NCI-H2227 (cell line): ENCODE measurements around the gene CST7.
"Not testable (repeated sequence)": the region's sequence is repeated elsewhere in the genome, so short reads cannot be mapped to it uniquely, and the experiment has no call there.

Experiments
- DNase-seq: peaks from one replicate; lab custom pipeline; 2025; ENCODE audit not compliant: unreplicated experiment; lab: John Stamatoyannopoulos, UW

Gene CST7

DNA sequence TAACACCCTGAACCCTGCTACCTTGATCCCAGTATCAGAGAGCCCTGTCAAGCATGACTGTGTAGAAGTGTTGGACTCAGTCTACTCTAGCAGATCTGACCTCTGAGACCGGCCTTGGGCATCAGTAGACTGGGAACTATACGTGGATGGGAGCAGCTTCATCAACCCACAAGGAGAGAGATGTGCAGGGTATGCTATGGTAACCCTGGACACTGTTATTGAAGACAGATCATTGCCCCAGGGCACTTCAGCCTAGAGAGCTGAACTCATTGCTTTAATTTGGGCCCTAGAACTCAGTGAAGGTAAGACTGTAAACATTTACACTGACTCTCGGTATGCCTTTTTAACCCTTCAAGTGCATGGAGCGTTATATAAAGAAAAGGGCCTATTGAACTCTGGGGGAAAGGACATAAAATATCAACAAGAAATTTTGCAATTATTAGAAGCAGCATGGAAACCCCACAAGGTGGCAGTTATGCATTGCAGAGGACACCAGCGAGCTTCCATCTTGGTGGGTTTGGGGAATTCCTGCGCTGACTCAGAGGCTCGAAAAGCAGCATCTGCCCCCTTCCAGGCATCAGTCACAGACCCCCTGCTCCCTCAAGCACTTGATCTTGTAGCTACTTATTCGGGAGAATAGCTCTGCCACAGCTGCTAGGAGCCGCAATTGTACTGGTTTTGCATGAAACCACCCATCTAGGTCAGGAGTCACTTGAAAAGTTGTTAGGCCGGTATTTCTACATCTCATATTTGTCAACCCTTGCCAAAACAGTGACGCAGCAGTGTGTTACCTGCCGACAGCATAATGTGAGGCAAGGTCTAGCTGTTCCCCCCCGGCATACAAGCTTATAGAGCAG, 19.0 kb upstream of the CST7 start:
- DNase-seq = not testable (repeated sequence)

DNA sequence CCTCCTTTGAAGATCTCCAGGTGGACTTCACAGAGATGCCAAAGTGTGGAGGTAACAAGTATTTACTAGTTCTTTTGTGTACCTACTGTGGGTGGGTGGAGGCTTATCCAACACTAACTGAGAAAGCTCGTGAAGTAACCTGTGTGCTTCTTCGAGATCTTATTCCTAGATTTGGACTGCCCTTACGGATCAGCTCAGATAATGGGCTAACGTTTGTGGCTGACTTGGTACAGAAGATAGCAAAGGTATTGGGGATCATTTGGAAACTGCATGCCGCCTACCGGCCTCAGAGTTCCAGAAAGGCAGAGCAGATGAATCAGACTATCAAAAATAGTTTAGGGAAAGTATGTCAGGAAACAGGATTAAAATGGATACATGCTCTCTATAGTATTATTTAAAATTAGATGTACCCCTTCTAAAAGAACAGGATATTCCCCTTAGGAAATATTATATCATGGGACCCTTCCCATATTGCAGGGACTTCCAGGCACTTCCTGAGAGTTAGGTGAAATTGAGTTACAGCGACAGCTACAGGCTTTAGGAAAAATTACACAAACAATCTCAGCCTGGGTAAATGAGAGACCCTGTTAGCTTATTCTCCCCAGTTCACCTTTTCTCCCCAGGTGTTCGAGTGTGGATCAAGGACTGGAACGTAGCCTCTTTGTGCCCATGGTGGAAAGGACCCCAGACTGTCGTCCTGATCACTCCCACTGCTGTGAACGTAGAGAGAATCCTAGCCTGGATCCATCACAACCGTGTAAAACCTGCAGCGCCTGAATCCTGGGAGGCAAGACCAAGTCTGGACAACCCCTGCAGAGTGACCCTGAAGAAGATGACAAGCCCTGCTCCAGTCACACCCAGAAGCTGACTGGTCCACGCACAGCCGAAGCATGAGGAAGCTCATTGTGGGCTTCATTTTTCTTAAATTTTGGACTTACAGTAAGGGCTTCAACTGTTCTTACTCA, 18.1 kb upstream of the CST7 start:
- not testable (repeated sequence) for DNase-seq

DNA sequence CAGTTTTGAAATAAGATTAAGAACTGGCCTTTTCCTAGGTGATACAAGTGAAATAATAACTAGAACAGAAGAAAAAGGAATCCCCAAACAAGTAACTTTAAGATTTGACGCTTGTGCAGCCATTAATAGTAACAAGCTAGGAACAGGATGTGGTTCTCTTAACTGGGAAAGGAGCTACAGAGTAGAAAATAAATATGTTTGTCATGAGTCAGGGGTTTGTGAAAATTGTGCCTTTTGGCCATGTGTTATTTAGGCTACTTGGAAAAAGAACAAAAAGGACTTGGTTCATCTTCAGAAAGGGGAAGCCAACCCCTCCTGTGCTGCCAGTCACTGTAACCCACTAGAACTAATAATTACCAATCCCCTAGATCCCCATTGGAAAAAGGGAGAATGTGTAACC, 17.2 kb upstream of the CST7 start:
- not testable (repeated sequence) for DNase-seq

DNA sequence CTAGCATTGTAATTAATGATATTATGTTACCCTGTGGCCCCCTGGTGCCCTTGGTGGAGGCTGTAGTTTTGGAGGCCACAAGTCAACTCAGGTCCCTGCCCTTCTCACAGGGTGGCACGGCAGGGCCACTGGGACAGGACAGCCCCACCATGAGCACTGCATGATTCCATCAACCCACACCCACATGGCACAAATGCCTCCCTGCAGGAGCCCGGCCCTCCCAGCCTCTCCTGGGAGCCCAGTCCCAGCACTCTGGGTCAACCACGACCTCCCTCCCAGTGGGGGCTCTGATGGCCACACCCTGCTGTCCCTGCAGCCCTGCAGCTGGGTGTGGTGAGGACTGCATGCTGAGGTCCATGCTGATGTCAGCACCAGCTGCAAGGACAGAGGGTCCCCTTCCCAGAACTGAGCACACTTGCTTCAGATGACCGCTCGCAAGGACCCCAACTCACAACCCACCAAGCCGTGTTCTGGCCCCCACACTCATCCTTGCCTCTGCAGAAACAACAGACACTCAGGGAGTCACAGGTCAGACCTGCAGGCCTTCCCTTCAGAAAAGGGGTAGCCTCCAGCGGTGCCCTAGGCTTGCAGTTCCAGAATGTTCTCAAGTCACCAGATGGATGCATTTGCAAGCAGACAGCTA, 15.7 kb upstream of the CST7 start:
- no peak for DNase-seq

DNA sequence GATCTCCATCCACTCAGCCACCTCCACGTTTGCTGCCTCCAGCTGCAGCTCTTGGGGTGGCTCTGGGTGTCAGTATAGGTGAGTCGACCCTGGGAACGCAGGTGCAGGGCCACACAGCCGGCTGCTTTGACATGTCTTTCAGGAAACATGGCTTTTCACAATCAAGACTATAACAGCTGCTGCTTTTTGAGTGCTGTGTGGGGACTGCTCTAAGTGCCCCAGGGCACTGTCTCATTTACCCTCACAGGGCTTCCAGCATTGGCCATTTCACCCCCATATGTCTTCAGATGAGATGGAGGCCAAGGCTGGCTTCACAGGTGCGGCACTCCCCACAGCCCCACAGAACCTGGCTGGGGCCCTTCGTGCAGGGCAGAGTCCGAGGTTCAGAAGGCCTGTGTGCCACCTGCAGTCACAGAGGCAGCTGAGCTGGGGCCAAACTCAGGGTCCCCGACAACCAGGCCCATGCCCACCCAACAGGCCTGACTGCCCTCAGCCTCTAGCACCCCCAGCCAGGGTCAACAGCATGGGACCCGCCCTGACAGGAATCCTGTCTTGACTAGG, 14.9 kb upstream of the CST7 start:
- no peak for DNase-seq

DNA sequence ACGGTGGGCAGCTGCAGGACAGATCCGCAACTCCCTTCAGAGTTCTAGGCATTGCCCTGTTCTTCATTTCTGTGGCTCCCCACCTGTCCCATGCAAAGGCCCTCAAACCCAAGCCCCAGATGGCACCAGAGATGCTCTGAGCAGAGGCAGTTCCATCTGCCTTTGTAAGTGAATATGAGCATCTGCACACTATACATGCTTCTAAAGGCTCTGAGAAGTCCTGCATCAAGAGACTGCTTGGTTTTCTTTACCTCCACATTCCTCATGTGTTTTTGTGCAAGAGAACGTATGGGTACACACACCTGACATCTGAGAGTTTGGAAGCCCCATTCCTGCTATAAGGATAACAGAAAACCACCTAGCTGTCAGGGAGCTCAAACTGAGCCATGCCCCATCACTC, 14.4 kb upstream of the CST7 start:
- no peak for DNase-seq

DNA sequence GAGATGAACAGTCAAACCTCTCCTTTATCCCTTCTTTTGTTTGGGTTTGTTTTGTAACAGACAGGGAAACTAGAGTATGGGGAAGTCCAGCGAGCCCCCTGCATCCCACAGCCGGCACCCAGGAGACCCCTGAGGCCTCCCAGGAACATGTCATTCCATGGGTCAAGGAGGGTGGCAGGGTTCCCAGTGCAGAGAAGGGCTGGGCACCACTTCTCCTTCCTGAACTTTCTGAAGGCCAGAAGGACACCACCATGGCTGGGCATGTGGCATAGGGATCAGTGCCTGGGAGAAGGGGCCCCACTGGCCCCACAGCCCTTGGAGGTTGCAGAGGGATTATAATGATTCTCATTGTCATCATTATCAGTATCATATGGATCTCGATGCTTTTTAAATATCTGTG, 13.9 kb upstream of the CST7 start:
- no peak for DNase-seq

DNA sequence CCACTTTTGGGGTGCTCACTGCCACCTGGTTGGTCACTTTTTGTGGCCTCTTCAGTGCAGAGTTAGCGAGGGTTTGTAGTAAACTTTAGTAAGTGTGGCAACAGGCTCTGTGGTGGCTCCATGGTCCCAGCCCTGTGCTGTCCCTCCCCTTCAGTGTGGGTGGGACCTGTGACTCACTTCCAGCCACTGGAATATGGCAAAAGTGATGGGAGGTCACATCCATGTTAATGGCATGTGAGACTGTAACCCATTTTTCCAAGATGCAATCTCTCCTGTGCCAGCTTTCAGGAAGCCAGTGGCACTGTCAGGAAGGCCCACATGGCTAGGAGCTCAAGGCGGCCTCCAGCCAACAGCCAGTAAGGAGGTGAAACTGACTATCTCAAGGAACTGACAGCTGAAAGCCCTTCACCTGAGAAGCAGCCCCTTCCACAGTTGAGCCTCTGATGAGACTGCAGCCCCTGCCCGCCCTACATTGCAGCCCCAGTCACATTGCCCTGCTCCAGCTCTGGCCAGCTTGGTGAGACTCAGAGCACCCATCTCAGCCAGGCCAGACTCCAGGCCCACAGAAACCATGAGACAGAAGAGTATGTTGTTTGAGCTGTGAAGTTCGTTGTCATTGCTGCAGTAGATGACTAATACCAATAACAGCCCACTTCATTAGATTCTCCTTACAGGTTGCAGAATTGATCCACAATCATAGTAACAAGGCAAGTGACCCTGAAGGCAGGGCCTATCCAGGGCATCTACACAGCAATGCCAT, 13.1 kb upstream of the CST7 start:
- DNase-seq = no peak

DNA sequence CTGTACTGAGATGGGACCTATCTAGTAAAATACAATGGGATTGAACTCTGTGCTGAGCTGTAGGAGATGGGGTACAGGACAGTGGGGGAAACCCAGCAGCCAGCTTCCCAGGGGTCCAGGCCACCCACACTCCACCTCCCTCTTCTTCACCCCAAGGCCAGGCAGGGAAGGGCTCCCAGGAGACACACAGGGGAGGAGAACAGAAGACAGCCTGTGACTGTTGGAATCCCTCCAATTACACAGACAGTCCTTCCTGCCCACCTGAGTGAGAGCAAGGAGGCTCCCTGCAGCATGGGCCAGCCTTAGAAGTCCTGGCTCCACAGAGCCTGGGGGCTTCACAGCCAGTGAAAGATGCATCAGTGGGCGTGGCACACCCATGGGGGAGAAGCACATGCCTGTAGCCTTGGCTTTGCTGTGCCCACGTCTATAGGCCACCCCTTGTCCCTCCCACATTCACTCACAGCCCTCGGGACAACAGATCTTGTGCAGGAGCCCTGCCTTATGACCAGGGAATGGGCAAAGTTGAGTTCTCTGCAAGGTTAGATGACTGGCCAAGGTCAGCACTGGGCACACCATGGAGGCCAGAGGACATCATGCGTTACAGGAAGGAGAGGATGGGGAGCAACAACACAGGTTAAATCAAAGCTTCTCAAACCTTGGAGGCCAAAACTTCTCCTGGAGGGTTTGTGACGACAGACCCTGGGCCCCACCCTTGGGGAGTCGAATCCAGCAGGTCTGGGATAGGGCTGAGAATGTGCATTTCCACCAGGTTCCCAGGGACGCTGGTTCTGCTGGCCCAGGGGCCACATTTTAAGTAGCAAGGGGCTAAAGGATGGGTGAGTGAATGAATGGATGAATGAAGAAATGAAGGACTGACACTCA, 12.3 kb upstream of the CST7 start:
- no peak for DNase-seq

DNA sequence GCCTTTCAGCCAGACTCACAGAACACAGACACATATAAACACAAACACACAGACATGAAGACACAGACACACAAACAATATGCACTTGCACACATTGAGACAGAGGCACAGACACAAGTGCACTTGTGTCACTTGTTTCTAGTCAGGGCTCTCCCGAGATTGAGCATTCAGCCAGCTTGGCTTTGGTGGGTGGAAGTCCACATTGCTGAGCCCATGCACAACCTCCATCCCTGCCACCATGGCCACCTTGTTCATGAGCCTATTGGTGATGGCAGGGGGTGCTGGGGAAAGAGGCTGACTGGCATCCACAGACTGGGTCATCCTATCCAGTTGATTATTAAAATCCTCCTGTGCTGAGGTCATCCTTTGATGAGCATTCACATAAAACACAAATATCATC, 11.5 kb upstream of the CST7 start:
- DNase-seq = no peak

DNA sequence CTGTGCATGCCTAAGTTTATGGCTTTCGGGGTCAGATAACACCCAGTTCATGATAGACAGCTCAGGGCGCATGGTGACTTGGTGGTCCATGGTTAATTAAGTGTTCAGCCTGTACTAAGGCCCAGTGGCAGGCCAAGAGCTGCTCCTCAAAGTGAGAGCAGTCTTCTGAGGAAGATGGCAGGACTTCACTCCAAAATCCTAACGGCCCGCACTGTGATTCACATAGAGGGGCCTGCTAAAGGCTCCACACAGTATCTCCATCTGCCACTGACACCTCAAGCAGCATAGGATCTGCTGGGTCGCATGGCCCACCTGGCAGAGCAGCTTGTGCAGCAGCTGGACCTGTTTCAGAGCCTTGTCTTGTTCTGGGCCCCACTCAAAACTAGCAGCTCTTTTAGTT, 10.6 kb upstream of the CST7 start:
- DNase-seq = no peak

DNA sequence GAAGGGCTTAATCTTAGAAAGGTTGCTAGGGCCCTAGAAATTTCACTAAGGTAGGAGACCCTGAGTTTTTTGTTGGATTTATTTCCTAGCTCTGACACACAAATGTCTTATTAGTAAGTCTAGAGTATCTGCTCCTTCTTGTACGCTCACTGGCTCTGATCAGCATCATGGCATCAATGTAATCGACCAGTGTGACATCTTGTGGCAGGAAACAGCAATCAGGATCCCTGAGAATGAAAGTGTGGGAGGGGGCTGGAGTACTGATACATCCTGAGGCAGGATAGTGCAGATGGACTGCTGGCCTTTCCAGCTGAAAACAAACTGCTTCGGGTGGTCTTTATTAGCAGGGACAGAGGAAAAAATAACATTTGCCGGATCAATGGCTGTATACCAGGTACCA, 10.0 kb upstream of the CST7 start:
- DNase-seq = no peak

DNA sequence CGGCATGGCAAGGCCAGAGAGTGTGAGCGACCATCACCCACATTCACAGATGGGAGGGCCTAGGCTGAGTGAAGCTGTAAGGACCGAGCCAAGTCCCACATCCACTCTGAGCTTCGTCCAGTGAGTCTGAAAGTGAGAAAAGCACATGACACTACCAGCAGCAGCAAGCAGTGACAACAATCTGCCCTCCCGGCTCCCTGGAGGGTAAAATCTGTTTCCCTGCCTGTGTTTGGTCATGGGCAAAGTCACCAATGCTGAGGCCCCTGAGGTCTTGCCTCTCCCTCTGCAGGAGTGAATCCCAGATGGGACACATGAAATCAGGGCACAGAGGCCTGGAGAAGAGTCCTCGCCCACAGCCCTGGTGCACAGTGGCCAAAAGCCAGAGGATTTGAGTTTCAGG, 6.4 kb upstream of the CST7 start:
- no peak for DNase-seq

DNA sequence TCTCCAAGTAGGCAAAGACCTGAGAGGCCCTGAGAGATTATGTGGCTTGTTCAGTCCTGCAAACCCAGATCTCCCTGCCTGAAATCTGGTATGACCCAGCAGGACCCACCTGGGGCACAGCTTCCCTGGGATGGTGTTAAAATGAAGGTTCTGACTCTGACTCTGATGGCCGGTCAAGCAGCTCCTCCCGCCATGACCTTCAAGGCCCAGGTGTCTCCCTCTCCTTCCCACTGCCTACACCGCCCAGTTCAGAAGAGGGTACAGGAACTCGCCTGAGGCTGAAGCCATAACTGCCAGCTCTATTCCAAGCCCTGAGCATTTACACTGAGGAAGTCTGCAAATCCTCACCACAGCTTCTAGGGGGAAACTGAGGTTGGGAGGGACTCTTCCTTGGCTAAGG, 5.9 kb upstream of the CST7 start:
- no peak for DNase-seq

DNA sequence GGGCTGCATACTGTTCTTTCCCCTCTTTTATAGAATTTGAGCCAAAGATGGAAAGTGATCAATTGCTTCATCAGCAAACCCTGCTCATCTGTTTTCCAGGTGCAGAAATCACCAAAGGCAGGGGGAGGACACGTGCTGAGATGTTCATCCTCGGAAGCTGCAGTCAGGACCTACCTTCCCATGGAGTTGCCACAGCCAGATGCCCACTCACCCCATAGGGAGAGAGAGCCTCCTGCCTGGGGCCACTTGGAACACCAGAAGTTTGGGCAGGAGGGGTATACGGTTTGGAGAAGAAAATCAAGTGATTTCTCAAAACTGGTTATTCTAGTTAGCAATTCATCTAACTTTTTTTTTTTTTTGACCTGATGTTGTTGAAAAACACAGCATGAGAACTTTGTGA, 5.3 kb upstream of the CST7 start:
- no peak for DNase-seq

DNA sequence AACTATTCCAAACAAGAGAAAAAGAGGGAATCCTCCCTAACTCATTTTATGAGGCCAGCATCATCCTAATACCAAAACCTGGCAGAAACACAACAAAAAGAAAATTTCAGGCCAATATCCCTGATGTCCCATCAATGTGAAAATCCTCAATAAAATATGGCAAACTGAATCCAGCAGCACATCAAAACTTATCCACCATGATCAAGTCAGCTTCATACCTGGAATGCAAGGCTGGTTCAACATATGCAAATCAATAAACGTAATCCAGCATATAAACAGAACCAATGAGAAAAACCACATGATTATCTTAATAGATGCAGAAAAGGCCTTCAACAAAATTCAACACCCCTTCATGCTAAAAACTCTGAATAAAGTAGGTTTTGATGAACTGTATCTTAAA, 2.7 kb upstream of the CST7 start:
- not testable (repeated sequence) for DNase-seq

DNA sequence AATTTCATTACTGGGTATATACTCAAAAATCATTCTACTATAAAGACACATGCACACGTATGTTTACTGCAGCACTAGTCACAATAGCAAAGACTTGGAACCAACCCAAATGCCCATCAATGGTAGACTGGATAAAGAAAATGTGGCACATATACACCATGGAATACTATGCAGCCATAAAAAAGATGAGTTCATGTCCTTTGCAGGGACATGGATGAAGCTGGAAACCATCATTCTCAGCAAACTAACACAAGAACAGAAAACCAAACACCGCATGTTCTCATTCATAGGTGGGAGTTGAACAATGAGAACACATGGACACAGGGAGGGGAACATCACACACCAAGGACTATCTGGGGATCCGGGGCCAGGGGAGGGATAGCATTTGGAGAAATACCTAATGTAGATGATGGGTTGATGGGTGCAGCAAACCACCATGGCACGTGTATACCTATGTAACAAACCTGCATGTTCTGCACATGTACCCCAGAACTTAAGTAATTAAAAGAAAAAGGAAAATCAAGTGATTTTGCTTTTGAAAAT, 602 bp upstream of the CST7 start:
- DNase-seq = not testable (repeated sequence)

DNA sequence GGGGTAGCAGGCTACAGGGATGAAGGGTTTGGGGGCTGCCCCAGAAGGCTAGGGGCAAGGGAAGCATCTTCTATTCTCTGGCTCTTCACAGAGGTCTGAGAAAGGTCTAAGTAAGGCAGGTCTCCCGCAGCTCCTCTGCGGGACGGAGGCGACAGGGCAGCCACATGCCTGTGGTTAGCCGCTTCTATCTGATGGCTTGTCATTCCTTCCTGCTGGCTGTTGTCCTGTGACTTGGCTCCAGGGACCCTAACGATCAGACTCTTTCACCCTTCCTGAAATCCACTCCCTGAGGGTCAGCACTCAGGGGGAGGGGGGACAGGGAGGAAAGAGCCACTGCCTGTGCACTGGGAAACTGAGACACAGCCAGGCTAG, 673 bp downstream of the CST7 start:
- no peak for DNase-seq

DNA sequence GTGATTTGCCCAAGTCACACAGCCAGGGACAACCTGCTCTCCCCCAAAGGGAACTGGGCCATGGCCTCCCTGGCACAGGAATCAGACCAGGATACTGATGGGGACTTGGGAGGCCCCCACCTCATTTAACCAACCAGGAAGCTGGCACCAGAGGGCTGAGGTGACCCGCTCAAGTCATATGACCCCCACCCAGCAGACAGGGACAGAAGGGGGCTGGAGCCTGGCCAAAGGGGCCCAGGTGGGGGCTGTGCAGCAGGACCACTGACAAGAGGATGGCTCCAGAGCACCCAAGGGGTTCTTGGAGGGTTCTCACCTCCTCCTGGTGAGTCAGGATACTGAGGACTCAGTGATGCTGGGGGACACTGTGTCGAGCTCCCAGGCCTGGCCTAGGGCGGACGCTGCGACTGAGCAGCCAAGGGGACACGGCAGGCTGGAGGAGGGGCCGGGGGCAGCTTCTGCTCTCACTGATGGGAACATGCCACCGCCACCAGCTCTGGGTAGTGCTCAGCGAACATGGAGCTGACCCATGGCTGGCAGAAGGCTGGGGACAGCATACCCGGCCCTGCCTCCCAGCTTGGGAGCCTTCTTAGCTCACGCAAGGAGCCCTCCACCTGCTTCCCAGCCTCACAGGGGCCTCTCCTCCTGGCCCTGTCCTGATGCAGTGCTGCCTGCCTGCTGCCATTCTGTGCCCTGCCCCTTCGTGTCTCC, 1.2 kb downstream of the CST7 start:
- DNase-seq = no peak
